SK-N-SH (cell line): ENCODE results near the gene N4BP2L2. TPM values are rescaled to one million over a fixed set of nuclear protein-coding genes. Genes with fewer than 3 reads are reported as not detected.

Experiments
- CTCF ChIA-PET: fragments of 300-600, 350-600 bp; formaldehyde crosslinking; extraction: SDS; loops from one replicate; lab custom pipeline; 2021; lab: Yijun Ruan, JAX
- POLR2A ChIA-PET: fragments of 350-600 bp; sonication (Branson Sonifier 250); formaldehyde crosslinking; extraction: SDS; loops from one replicate; lab custom pipeline; 2020; ENCODE audit warnings: antibody characterized with exemption, inconsistent platforms; lab: Yijun Ruan, JAX
- DNase-seq: peaks from one replicate; pipeline ENCODE4 v3.0.0; 2012
- H2AFZ ChIP-seq: fragments of 200-600 bp; sonication (generic); 2 replicates; pipeline ENCODE4 v1.8.1; 2016; ENCODE audit warnings: antibody characterized with exemption, mild to moderate bottlenecking, low read depth
- H3F3A ChIP-seq: fragments of 200-600 bp; sonication (generic); replicated peaks from 2 replicates; pipeline ENCODE3; 2016; ENCODE audit warnings: antibody characterized with exemption, mild to moderate bottlenecking; ENCODE audit not compliant: insufficient read depth
- H3K27ac ChIP-seq, 2 experiments: fragments of 200-500 bp in 1 of 2; fragments of 200-600 bp in 1 of 2; sonication (Bioruptor generic) in 1 of 2; sonication (generic), shearing (Covaris generic) in 1 of 2; 2 replicates each; pipeline versions ENCODE4 v1.5.1 to v1.6.1; 2014 to 2016; ENCODE audit warnings: low read depth in 2 of 2, inconsistent platforms in 1 of 2, low read length in 1 of 2, mild to moderate bottlenecking in 1 of 2, mixed read lengths in 1 of 2
- H3K27me3 ChIP-seq: fragments of 200-600 bp; sonication (generic), shearing (Covaris generic); 2 replicates; pipeline ENCODE4 v1.6.1; 2016; ENCODE audit warnings: mixed run types; ENCODE audit not compliant: insufficient read depth
- H3K36me3 ChIP-seq, 2 experiments: fragments of 200-500 bp in 1 of 2; fragments of 200-600 bp in 1 of 2; sonication (Bioruptor generic) in 1 of 2; sonication (generic) in 1 of 2; replicated peaks in 1 of 2; 2 replicates each; pipeline versions ENCODE3 to v1.5.1; 2014 to 2016; ENCODE audit warnings: low read length in 1 of 2, mild to moderate bottlenecking in 1 of 2; ENCODE audit not compliant: insufficient read depth in 2 of 2, control insufficient read depth in 1 of 2
- H3K4me1 ChIP-seq, 2 experiments: fragments of 200-500 bp in 1 of 2; fragments of 200-600 bp in 1 of 2; sonication (Bioruptor generic) in 1 of 2; sonication (generic), shearing (Covaris generic) in 1 of 2; 2 replicates each; pipeline versions ENCODE4 v1.5.1 to v1.6.1; 2014 to 2016; ENCODE audit warnings: low read depth in 1 of 2, low read length in 1 of 2, mixed run types in 1 of 2; ENCODE audit not compliant: insufficient read depth in 2 of 2, control insufficient read depth in 1 of 2
- H3K4me2 ChIP-seq: fragments of 200-600 bp; sonication (generic), shearing (Covaris generic); 2 replicates; pipeline ENCODE4 v1.6.1; 2017; ENCODE audit warnings: mixed run types
- H3K4me3 ChIP-seq, 2 experiments: fragments of 200-500 bp in 1 of 2; fragments of 200-600 bp in 1 of 2; sonication (Bioruptor generic) in 1 of 2; sonication (generic), shearing (Covaris generic) in 1 of 2; 2 replicates each; pipeline versions ENCODE4 v1.5.1 to v1.8.1; 2014 to 2016; ENCODE audit warnings: low read depth in 2 of 2, inconsistent platforms in 1 of 2, low read length in 1 of 2, mild to moderate bottlenecking in 1 of 2, mixed read lengths in 1 of 2, moderate library complexity in 1 of 2
- H3K79me2 ChIP-seq: fragments of 200-600 bp; sonication (generic); 2 replicates; pipeline ENCODE4 v1.8.1; 2017; ENCODE audit warnings: mild to moderate bottlenecking; ENCODE audit not compliant: insufficient read depth
- H3K9ac ChIP-seq: fragments of 200-600 bp; sonication (generic); 2 replicates; pipeline ENCODE4 v1.6.1; 2017; ENCODE audit warnings: mixed run types
- H3K9me2 ChIP-seq: fragments of 200-600 bp; sonication (generic); 2 replicates; pipeline ENCODE4 v1.6.1; 2017; ENCODE audit warnings: mixed run types
- H3K9me3 ChIP-seq: fragments of 200-600 bp; sonication (generic); 2 replicates; pipeline ENCODE4 v1.6.1; 2017; ENCODE audit warnings: mixed run types, mild to moderate bottlenecking, moderate library complexity
- H4K20me1 ChIP-seq: fragments of 200-600 bp; sonication (generic); 2 replicates; pipeline ENCODE4 v1.6.1; 2017; ENCODE audit warnings: mild to moderate bottlenecking, mixed run types; ENCODE audit not compliant: insufficient read depth
- CHD2 ChIP-seq: fragments of 150-350 bp; IDR thresholded peaks from 2 replicates; pipeline ENCODE4 v1.6.1; 2018; ENCODE audit warnings: low read length; ENCODE audit not compliant: partially characterized antibody
- ELF1 ChIP-seq: IDR thresholded peaks from 2 replicates; pipeline ENCODE4 v1.4.0; 2012
- EP300 ChIP-seq, 2 experiments: IDR thresholded peaks; 2 replicates each; pipeline versions ENCODE4 v1.4.0 to v1.6.1; 2012; ENCODE audit warnings: borderline replicate concordance in 1 of 2, low read depth in 1 of 2, low read length in 1 of 2
- EZH2phosphoT487 ChIP-seq: fragments of 200-600 bp; sonication (generic); IDR thresholded peaks from 2 replicates; pipeline ENCODE4 v1.6.1; 2017; ENCODE audit warnings: low read depth, mixed run types, mild to moderate bottlenecking, antibody characterized with exemption, moderate library complexity, borderline replicate concordance
- FOXJ3 ChIP-seq: sonication (generic); formaldehyde crosslinking; IDR thresholded peaks from 2 replicates; pipeline ENCODE4 v1.5.1; 2020; ENCODE audit warnings: mild to moderate bottlenecking, missing genetic modification reagents
- FOXM1 ChIP-seq: IDR thresholded peaks from 2 replicates; pipeline ENCODE4 v1.4.0; 2012; ENCODE audit warnings: low read depth, mild to moderate bottlenecking
- GABPA ChIP-seq: IDR thresholded peaks from 2 replicates; pipeline ENCODE4 v1.4.0; 2012; ENCODE audit warnings: low read depth, mild to moderate bottlenecking
- IRF3 ChIP-seq: fragments of 150-350 bp; IDR thresholded peaks from 2 replicates; pipeline ENCODE4 v1.6.1; 2016; ENCODE audit warnings: mild to moderate bottlenecking, low read depth, low read length
- MAX ChIP-seq: IDR thresholded peaks from 2 replicates; pipeline ENCODE4 v1.4.0; 2012; ENCODE audit warnings: low read depth
- NFIC ChIP-seq: IDR thresholded peaks from 2 replicates; pipeline ENCODE4 v1.4.0; 2012; ENCODE audit warnings: borderline replicate concordance
- NRF1 ChIP-seq: IDR thresholded peaks from 2 replicates; pipeline ENCODE4 v1.6.1; 2012; ENCODE audit warnings: low read depth, mild to moderate bottlenecking, low read length
- RCOR1 ChIP-seq: fragments of 150-350 bp; IDR thresholded peaks from 2 replicates; pipeline ENCODE4 v1.6.1; 2017; ENCODE audit warnings: antibody characterized with exemption, low read length
- SIN3A ChIP-seq: IDR thresholded peaks from 2 replicates; pipeline ENCODE4 v1.6.1; 2012; ENCODE audit warnings: low read depth, mild to moderate bottlenecking, low read length, moderate library complexity, borderline replicate concordance
- SMC3 ChIP-seq: IDR thresholded peaks from 2 replicates; pipeline ENCODE4 v1.6.1; 2012; ENCODE audit warnings: low read depth, low read length, improper control_type of control experiment
- TEAD4 ChIP-seq: IDR thresholded peaks from 2 replicates; pipeline ENCODE4 v1.4.0; 2012; ENCODE audit warnings: mild to moderate bottlenecking, borderline replicate concordance; ENCODE audit not compliant: insufficient read depth
- WGBS: methylation state at CpG from one replicate; pipeline ENCODE4 v1.1.6; 2017; ENCODE audit warnings: low lambda C conversion rate; 5-methylcytosine and 5-hydroxymethylcytosine counted together
- polyA plus RNA-seq, 3 experiments: library from polyadenylated mRNA; depleted of rRNA; stranded (reverse); fragments of >200 nt; gene quantifications; 2 replicates each; pipeline ENCODE4 v1.2.3, GENCODE V29; 2012
- TF ChIP-seq, protein P1 (sequence below): IDR thresholded peaks from 2 replicates; pipeline ENCODE4 v1.4.0; 2012; ENCODE audit warnings: low read depth, borderline replicate concordance
- TF ChIP-seq, protein P2 (sequence below): IDR thresholded peaks from 2 replicates; pipeline ENCODE4 v1.4.0; 2012; ENCODE audit warnings: low read depth, borderline replicate concordance
- TF ChIP-seq, protein P3 (sequence below): fragments of 200-600 bp; sonication (generic); IDR thresholded peaks from 2 replicates; pipeline ENCODE4 v1.6.1; 2017; ENCODE audit warnings: antibody characterized with exemption, mild to moderate bottlenecking, moderate library complexity
- TF ChIP-seq, protein P4 (sequence below): IDR thresholded peaks from 2 replicates; pipeline ENCODE4; 2012

The N4BP2L2 gene
- polyA plus RNA-seq, 1 of the 3 experiments (the other 2 are of a cell fraction), result 16.0 TPM

- no peak overlapping the region for H3K4me3 ChIP-seq
- H3F3A ChIP-seq, result no peaks in the 10 kb centered on the region
- no peaks in the 10 kb centered on the region for H3K4me1 ChIP-seq
- no peak overlapping the region for H3K9ac ChIP-seq
- CTCF ChIA-PET, result no interaction called here
- POLR2A ChIA-PET, result no interaction called here
- WGBS, result 100% methylated on average over 2 of the region's 2 CpGs
- TF ChIP-seq IRF3, result no peak
- TF ChIP-seq GABPA, result no peak
- TF ChIP-seq RCOR1, result no peak
- TF ChIP-seq MAX, result no peak
- H3K9me2 ChIP-seq, result no peaks in the 10 kb centered on the region
- H3K9me3 ChIP-seq, result no peaks in the 10 kb centered on the region
- H2AFZ ChIP-seq, result no peak overlapping the region
- no peaks in the 10 kb centered on the region for H3K27me3 ChIP-seq
- peaks cover 10 to 20% of the 10 kb centered on the region in 2 experiments for H3K36me3 ChIP-seq
- H4K20me1 ChIP-seq, result no peaks in the 10 kb centered on the region
- H3K4me2 ChIP-seq, result no peak overlapping the region
- H3K27ac ChIP-seq, result no peak overlapping the region
- no peak for DNase-seq
- H3K79me2 ChIP-seq, result no peaks in the 10 kb centered on the region
Observed at GRCh38 chr13:32384702-32385101, 153.9 kb downstream of the N4BP2L2 start.

- H3K9me2 ChIP-seq, result no peaks in the 10 kb centered on the region
- H4K20me1 ChIP-seq, result no peaks in the 10 kb centered on the region
- H3K4me3 ChIP-seq, result no peak overlapping the region
- WGBS, result 92% methylated on average over 5 of the region's 5 CpGs
- no peak overlapping the region for H3K9ac ChIP-seq
- no peak overlapping the region for H3K4me2 ChIP-seq
- peaks cover 16 to 22% of the 10 kb centered on the region in 2 experiments for H3K36me3 ChIP-seq
- no peaks in the 10 kb centered on the region for H3K4me1 ChIP-seq
- no peak for DNase-seq
- no peaks in the 10 kb centered on the region for H3K27me3 ChIP-seq
- H3K79me2 ChIP-seq, result no peaks in the 10 kb centered on the region
- no peak overlapping the region for H3K27ac ChIP-seq
- POLR2A ChIA-PET, result no interaction called here
- no peaks in the 10 kb centered on the region for H3K9me3 ChIP-seq
- H3F3A ChIP-seq, result no peaks in the 10 kb centered on the region
- CTCF ChIA-PET, result no interaction called here
- H2AFZ ChIP-seq, result no peak overlapping the region
- TF ChIP-seq TEAD4 (no peak), EZH2phosphoT487 (no peak), FOXM1 (no peak), SMC3 (no peak), GABPA (no peak), ELF1 (no peak), FOXJ3 (no peak), NRF1 (no peak), MAX (no peak), CHD2 (no peak), NFIC (no peak), RCOR1 (no peak), EP300 (IDR thresholded peaks at IDR 0.05; ENCODE audit: borderline replicate concordance in 1 of 2, low read depth in 1 of 2, low read length in 1 of 2) (no peak), SIN3A (no peak)
- TF ChIP-seq, protein P1, sequence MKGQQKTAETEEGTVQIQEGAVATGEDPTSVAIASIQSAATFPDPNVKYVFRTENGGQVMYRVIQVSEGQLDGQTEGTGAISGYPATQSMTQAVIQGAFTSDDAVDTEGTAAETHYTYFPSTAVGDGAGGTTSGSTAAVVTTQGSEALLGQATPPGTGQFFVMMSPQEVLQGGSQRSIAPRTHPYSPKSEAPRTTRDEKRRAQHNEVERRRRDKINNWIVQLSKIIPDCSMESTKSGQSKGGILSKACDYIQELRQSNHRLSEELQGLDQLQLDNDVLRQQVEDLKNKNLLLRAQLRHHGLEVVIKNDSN, result no peak
- TF ChIP-seq, protein P2, sequence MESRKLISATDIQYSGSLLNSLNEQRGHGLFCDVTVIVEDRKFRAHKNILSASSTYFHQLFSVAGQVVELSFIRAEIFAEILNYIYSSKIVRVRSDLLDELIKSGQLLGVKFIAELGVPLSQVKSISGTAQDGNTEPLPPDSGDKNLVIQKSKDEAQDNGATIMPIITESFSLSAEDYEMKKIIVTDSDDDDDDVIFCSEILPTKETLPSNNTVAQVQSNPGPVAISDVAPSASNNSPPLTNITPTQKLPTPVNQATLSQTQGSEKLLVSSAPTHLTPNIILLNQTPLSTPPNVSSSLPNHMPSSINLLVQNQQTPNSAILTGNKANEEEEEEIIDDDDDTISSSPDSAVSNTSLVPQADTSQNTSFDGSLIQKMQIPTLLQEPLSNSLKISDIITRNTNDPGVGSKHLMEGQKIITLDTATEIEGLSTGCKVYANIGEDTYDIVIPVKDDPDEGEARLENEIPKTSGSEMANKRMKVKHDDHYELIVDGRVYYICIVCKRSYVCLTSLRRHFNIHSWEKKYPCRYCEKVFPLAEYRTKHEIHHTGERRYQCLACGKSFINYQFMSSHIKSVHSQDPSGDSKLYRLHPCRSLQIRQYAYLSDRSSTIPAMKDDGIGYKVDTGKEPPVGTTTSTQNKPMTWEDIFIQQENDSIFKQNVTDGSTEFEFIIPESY, result no peak
- TF ChIP-seq, protein P3, sequence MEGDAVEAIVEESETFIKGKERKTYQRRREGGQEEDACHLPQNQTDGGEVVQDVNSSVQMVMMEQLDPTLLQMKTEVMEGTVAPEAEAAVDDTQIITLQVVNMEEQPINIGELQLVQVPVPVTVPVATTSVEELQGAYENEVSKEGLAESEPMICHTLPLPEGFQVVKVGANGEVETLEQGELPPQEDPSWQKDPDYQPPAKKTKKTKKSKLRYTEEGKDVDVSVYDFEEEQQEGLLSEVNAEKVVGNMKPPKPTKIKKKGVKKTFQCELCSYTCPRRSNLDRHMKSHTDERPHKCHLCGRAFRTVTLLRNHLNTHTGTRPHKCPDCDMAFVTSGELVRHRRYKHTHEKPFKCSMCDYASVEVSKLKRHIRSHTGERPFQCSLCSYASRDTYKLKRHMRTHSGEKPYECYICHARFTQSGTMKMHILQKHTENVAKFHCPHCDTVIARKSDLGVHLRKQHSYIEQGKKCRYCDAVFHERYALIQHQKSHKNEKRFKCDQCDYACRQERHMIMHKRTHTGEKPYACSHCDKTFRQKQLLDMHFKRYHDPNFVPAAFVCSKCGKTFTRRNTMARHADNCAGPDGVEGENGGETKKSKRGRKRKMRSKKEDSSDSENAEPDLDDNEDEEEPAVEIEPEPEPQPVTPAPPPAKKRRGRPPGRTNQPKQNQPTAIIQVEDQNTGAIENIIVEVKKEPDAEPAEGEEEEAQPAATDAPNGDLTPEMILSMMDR, result no peak
- TF ChIP-seq, protein P4, sequence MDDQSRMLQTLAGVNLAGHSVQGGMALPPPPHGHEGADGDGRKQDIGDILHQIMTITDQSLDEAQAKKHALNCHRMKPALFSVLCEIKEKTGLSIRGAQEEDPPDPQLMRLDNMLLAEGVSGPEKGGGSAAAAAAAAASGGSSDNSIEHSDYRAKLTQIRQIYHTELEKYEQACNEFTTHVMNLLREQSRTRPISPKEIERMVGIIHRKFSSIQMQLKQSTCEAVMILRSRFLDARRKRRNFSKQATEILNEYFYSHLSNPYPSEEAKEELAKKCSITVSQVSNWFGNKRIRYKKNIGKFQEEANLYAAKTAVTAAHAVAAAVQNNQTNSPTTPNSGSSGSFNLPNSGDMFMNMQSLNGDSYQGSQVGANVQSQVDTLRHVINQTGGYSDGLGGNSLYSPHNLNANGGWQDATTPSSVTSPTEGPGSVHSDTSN, result no peak
Observed at GRCh38 chr13:32383836-32384618, 154.6 kb downstream of the N4BP2L2 start.
